Naive B cell (primary cell): Measurements from ENCODE around the gene SHOX. TPM values are rescaled to one million over a fixed set of nuclear protein-coding genes. Genes with fewer than 3 reads are reported as not detected.
"Not testable (repeated sequence)": the region's sequence is repeated elsewhere in the genome, so short reads cannot be mapped to it uniquely, and the experiment has no call there.

ENCODE experiments used
- ATAC-seq, 2 donors: fragments of 150-1000 bp; cut with Tn5 transposase; 2 replicates each; pipeline ENCODE4 v1.10.0; 2021; ENCODE audit warnings: low read depth in 2 of 2, mild to moderate bottlenecking in 2 of 2, moderate library complexity in 2 of 2
- DNase-seq: peaks from one replicate; pipeline ENCODE4 v3.0.0; 2022
- H3K27ac Mint-ChIP-seq, 6 donors: one replicate each; pipeline ENCODE4 v1.8.0; 2020 to 2022; ENCODE audit warnings: mild to moderate bottlenecking in 6 of 6, mixed read lengths in 6 of 6, moderate library complexity in 5 of 6, inconsistent platforms in 2 of 6
- H3K27me3 Mint-ChIP-seq, 3 donors: one replicate each; pipeline ENCODE4 v1.8.0; 2021 to 2022; ENCODE audit warnings: mixed read lengths in 3 of 3, mild to moderate bottlenecking in 1 of 3
- H3K36me3 Mint-ChIP-seq, 2 donors: one replicate each; pipeline ENCODE4 v1.8.0; 2020 to 2022; ENCODE audit warnings: mixed read lengths in 2 of 2, inconsistent platforms in 1 of 2, mild to moderate bottlenecking in 1 of 2
- H3K4me1 Mint-ChIP-seq, 3 donors: one replicate each; pipeline ENCODE4 v1.8.0; 2020 to 2022; ENCODE audit warnings: mixed read lengths in 3 of 3, inconsistent platforms in 1 of 3, mild to moderate bottlenecking in 1 of 3, moderate library complexity in 1 of 3
- H3K4me3 Mint-ChIP-seq, 8 donors: one replicate each; pipeline ENCODE4 v1.8.0; 2020 to 2022; ENCODE audit warnings: mild to moderate bottlenecking in 8 of 8, mixed read lengths in 8 of 8, moderate library complexity in 8 of 8, inconsistent platforms in 2 of 8
- H3K9me3 Mint-ChIP-seq, 7 donors: one replicate each; pipeline ENCODE4 v1.8.0; 2020 to 2022; ENCODE audit warnings: mixed read lengths in 7 of 7, mild to moderate bottlenecking in 5 of 7, inconsistent platforms in 2 of 7, moderate library complexity in 1 of 7
- polyA plus RNA-seq, 6 donors: library from polyadenylated mRNA; unstranded; fragments of 300-500 nt; fragmentation: Illumina TruSeq; gene quantifications; one replicate each; pipeline ENCODE4 v1.2.3, GENCODE V29; 2021; ENCODE audit warnings: low read depth in 6 of 6

SHOX gene
- polyA plus RNA-seq, 6 donors from 2014 or later, result not detected

GRCh38 chrX:644304-645281, 14.0 kb downstream of the SHOX start:
- no peak for ATAC-seq
- no peak overlapping the region for H3K4me3 Mint-ChIP-seq
- H3K9me3 Mint-ChIP-seq, result peaks cover 0 to 3% (median 0%) of the 10 kb centered on the region in 7 donors
- H3K4me1 Mint-ChIP-seq, result no peaks in the 10 kb centered on the region
- H3K36me3 Mint-ChIP-seq, result no peaks in the 10 kb centered on the region
- no peak overlapping the region for H3K27ac Mint-ChIP-seq
- DNase-seq, result no peak
- peaks cover 11 to 65% (median 44%) of the 10 kb centered on the region in 3 donors for H3K27me3 Mint-ChIP-seq

GRCh38 chrX:646228-646495, 15.6 kb downstream of the SHOX start:
- peaks cover 0 to 3% (median 0%) of the 10 kb centered on the region in 7 donors for H3K9me3 Mint-ChIP-seq
- H3K27me3 Mint-ChIP-seq, result peaks cover 11 to 50% (median 29%) of the 10 kb centered on the region in 3 donors
- no peak overlapping the region for H3K27ac Mint-ChIP-seq
- DNase-seq (no peak), ATAC-seq (no peak)
- no peak overlapping the region for H3K4me3 Mint-ChIP-seq
- H3K36me3 Mint-ChIP-seq, result no peaks in the 10 kb centered on the region
- H3K4me1 Mint-ChIP-seq, result no peaks in the 10 kb centered on the region

GRCh38 chrX:646796-647195, 16.2 kb downstream of the SHOX start:
- no peaks in the 10 kb centered on the region for H3K36me3 Mint-ChIP-seq
- H3K4me1 Mint-ChIP-seq, result no peaks in the 10 kb centered on the region
- peaks cover 11 to 43% (median 28%) of the 10 kb centered on the region in 3 donors for H3K27me3 Mint-ChIP-seq
- ATAC-seq, result no peak
- no peak for DNase-seq
- no peak overlapping the region for H3K27ac Mint-ChIP-seq
- no peak overlapping the region for H3K4me3 Mint-ChIP-seq
- H3K9me3 Mint-ChIP-seq, result peaks cover 0 to 3% (median 0%) of the 10 kb centered on the region in 7 donors

GRCh38 chrX:649166-649565, 18.6 kb downstream of the SHOX start:
- Mint-ChIP-seq H3K4me1 (no peaks in the 10 kb centered on the region), H3K36me3 (no peaks in the 10 kb centered on the region), H3K9me3 (peaks cover 0 to 3% (median 0%) of the 10 kb centered on the region in 7 donors), H3K4me3 (no peak overlapping the region), H3K27ac (no peak overlapping the region), H3K27me3 (peaks cover 15 to 26% (median 19%) of the 10 kb centered on the region in 3 donors)
- ATAC-seq, result no peak
- no peak for DNase-seq

- H3K4me1 Mint-ChIP-seq, result no peaks in the 10 kb centered on the region
- H3K36me3 Mint-ChIP-seq, result no peaks in the 10 kb centered on the region
- DNase-seq (no peak), ATAC-seq (no peak)
- peaks cover 11 to 20% (median 12%) of the 10 kb centered on the region in 3 donors for H3K27me3 Mint-ChIP-seq
- peaks cover 0 to 3% (median 0%) of the 10 kb centered on the region in 7 donors for H3K9me3 Mint-ChIP-seq
- H3K27ac Mint-ChIP-seq, result no peak overlapping the region
- no peak overlapping the region for H3K4me3 Mint-ChIP-seq
Observed at GRCh38 chrX:650324-650723, 19.7 kb downstream of the SHOX start.

- peaks cover 0 to 3% (median 0%) of the 10 kb centered on the region in 7 donors for H3K9me3 Mint-ChIP-seq
- H3K4me1 Mint-ChIP-seq, result no peaks in the 10 kb centered on the region
- H3K27me3 Mint-ChIP-seq, result peaks cover 7 to 16% (median 12%) of the 10 kb centered on the region in 3 donors
- no peak overlapping the region for H3K4me3 Mint-ChIP-seq
- no peaks in the 10 kb centered on the region for H3K36me3 Mint-ChIP-seq
- H3K27ac Mint-ChIP-seq, result no peak overlapping the region
- no peak for ATAC-seq
- no peak for DNase-seq
Observed at GRCh38 chrX:650811-651210, 20.2 kb downstream of the SHOX start.

- H3K27me3 Mint-ChIP-seq, H3K27ac Mint-ChIP-seq, ATAC-seq, H3K4me3 Mint-ChIP-seq, H3K36me3 Mint-ChIP-seq, H3K9me3 Mint-ChIP-seq, DNase-seq, H3K4me1 Mint-ChIP-seq: not testable (repeated sequence)
Observed at GRCh38 chrX:651922-652321, 21.3 kb downstream of the SHOX start.

- DNase-seq (no peak), ATAC-seq (no peak)
- Mint-ChIP-seq H3K9me3 (peaks cover 0 to 3% (median 0%) of the 10 kb centered on the region in 7 donors), H3K4me1 (no peaks in the 10 kb centered on the region), H3K36me3 (no peaks in the 10 kb centered on the region), H3K27me3 (peaks cover 0 to 7% (median 6%) of the 10 kb centered on the region in 3 donors), H3K27ac (no peak overlapping the region), H3K4me3 (no peak overlapping the region)
Observed at GRCh38 chrX:652341-652741, 21.8 kb downstream of the SHOX start.

- Mint-ChIP-seq H3K36me3 (no peaks in the 10 kb centered on the region), H3K27me3 (peaks cover 0 to 9% (median 7%) of the 10 kb centered on the region in 3 donors), H3K4me1 (no peaks in the 10 kb centered on the region), H3K27ac (no peak overlapping the region), H3K9me3 (peaks cover 0 to 3% (median 0%) of the 10 kb centered on the region in 7 donors), H3K4me3 (no peak overlapping the region)
- ATAC-seq, result no peak
- no peak for DNase-seq
Observed at GRCh38 chrX:653306-653705, 22.7 kb downstream of the SHOX start.

- Mint-ChIP-seq H3K4me3 (peak overlapping the region in 1 of 8 donors; percentile 17), H3K27ac (no peak overlapping the region), H3K27me3 (peaks cover 0 to 5% (median 0%) of the 10 kb centered on the region in 3 donors), H3K9me3 (peaks cover 1 to 8% (median 4%) of the 10 kb centered on the region in 7 donors), H3K4me1 (no peaks in the 10 kb centered on the region), H3K36me3 (no peaks in the 10 kb centered on the region)
- DNase-seq, result no peak
- no peak for ATAC-seq
Observed at GRCh38 chrX:661154-661553, 30.6 kb downstream of the SHOX start.

GRCh38 chrX:662126-662525, 31.5 kb downstream of the SHOX start:
- H3K27ac Mint-ChIP-seq, result no peak overlapping the region
- ATAC-seq, result no peak
- no peaks in the 10 kb centered on the region for H3K36me3 Mint-ChIP-seq
- peaks cover 0 to 5% (median 0%) of the 10 kb centered on the region in 3 donors for H3K27me3 Mint-ChIP-seq
- no peaks in the 10 kb centered on the region for H3K4me1 Mint-ChIP-seq
- H3K4me3 Mint-ChIP-seq, result no peak overlapping the region
- H3K9me3 Mint-ChIP-seq, result peaks cover 1 to 9% (median 6%) of the 10 kb centered on the region in 7 donors
- DNase-seq, result no peak

GRCh38 chrX:663841-664240, 33.2 kb downstream of the SHOX start:
- ATAC-seq, result no peak
- no peak for DNase-seq
- H3K27me3 Mint-ChIP-seq, result no peaks in the 10 kb centered on the region
- H3K36me3 Mint-ChIP-seq, result no peaks in the 10 kb centered on the region
- no peak overlapping the region for H3K4me3 Mint-ChIP-seq
- H3K9me3 Mint-ChIP-seq, result peaks cover 1 to 9% (median 6%) of the 10 kb centered on the region in 7 donors
- no peaks in the 10 kb centered on the region for H3K4me1 Mint-ChIP-seq
- no peak overlapping the region for H3K27ac Mint-ChIP-seq

- H3K9me3 Mint-ChIP-seq, result peaks cover 0 to 9% (median 6%) of the 10 kb centered on the region in 7 donors
- H3K4me1 Mint-ChIP-seq, result peaks cover 0 to 5% (median 0%) of the 10 kb centered on the region in 3 donors
- no peaks in the 10 kb centered on the region for H3K36me3 Mint-ChIP-seq
- H3K27me3 Mint-ChIP-seq, result peaks cover 0 to 9% (median 6%) of the 10 kb centered on the region in 3 donors
- H3K27ac Mint-ChIP-seq, result no peak overlapping the region
- H3K4me3 Mint-ChIP-seq, result no peak overlapping the region
- no peak for ATAC-seq
- no peak for DNase-seq
Observed at GRCh38 chrX:666762-667720, 36.5 kb downstream of the SHOX start.
